GM03348 (cell line): Measurements from ENCODE around the gene IFI27L1.
A peak's percentile ranks its signal among the peaks of the same experiment; 100 is the strongest.
"Not testable (repeated sequence)": the region's sequence is repeated elsewhere in the genome, so short reads cannot be mapped to it uniquely, and the experiment has no call there.

Source experiments
- DNase-seq: peaks from one replicate; pipeline ENCODE4 v3.0.0; 2012; ENCODE audit warnings: low spot score

IFI27L1 gene

DNA sequence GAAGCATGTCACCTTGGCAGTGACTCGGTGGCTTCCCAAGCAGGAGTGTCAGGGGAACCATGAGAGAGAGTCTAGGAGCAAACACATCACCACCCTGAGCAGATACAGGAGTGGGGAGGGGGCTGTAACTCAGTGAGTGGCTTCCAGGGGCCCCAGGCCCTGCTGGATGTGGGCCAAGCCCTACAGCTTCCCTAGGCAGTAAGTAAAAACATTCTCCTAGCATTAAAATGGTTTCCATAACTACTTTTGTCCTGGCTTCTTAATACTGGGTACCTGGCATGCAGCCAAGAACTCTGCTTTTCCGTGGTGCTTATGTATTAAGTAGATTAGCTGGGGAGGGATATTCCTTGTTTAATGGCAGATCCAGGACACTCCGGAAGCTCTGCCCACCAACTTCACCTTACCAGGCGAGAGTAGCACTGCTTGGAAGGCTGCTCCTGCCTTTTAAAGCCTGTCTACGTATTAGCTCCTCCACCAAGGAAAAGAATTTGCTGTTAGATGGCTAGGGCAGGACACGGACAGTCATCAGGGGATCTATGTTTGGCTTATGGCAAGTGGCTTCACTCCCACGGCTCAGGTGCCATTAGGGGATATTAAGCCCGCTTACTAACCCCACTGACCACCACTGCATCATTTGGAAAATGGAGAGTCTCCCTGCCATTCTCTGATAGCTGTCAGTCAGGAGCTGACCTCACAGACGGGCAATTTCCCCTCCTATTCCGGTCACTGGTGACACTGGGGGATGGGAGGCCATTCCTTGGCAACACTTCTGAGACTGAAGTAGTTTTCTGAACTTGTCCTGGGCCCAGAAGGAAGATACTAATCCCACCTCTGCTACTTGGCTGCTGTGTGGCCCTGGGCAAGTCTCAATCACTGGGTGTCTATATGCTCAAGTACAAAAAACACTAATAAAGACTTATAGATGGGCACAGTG is 32.2 kb upstream of the IFI27L1 start:
- DNase-seq, result no peak

DNA sequence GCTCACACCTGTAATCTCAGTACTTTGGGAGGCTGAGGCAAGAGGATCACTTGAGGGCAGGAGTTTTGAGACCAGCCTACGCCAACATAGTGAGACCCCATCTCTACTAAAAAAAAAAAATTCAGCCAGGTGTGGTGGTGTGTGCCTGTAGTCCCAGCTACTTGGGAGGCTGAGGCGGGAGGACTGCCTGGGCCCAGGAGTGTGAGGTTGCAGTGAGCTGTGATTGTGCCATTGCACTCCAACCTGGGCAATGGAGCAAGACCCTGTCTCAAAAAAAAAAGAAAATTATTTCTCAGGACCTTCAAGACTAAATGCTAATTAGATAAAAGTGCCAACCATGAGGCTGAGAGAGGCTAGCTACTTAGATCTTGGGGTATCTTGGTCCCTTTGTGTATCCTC is 31.5 kb upstream of the IFI27L1 start:
- no peak for DNase-seq

DNA sequence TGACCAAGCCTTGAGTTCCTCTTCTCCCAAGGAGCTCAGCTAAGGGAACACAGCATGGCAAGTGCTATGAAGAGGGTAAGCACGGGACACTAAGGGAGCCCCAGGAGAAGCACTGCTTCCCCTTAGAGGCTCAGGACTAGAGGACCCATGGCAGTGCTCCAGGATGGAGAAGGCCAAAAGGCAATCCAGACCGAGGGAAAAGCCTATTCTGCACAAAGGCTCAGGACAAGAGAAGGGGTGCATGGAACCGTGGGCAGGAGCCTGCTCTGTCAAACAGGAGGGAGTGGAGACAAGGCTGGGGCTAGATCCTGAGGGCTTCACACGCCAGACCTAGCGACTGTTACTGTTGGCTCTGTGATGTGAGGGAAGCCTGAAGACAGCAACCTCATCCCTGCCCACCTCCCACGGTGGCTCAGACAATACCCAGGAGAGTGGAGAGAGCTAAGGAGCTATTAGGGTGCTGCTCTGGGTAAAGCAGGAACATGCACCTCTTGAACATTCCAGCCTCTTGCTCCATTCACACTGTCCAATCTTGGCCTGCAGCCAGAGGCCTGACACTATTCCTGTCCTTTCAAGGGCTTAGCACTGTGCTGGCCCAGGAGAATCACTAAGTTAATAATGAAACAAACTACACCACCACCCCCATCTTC is 30.8 kb upstream of the IFI27L1 start:
- no peak for DNase-seq

DNA sequence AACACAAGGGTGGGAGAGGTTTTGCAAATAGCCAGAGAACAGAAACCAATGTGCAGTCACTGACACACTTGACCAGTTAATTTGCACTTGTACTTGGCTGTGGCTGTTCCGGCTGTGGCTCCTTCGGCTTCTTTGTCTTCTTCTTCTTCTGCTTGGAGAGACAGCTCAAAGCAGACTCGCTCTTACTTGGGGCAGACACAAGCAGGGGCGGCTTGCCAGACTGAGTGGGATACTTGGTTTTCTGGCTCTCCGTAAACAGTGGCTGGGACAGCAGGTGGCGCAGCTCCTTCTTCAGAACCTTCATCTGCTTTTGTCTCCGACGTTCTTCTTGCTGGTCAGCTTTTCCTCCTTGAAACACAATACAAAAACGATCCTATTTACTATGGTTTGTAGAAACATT is 30.0 kb upstream of the IFI27L1 start:
- DNase-seq, result peak; percentile 50

DNA sequence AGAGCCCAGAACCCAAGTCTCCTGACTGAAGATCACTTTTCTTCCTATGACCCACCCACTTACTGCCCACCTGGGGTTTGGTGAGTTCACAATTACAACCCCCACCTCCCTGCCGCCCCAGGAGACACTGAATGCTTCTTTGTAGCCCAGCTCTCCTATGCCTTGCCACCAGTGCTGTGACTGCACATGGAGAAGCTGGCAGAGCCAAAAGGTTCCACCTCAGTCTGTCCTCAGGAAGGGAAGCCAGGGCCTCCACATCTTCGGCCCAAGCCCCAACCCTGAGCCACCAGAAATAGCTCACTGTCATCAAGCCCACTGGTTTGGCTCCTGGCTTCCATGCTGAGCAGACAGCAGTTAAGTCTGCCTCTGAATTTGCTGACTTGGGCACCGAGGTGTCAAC is 29.3 kb upstream of the IFI27L1 start:
- no peak for DNase-seq

DNA sequence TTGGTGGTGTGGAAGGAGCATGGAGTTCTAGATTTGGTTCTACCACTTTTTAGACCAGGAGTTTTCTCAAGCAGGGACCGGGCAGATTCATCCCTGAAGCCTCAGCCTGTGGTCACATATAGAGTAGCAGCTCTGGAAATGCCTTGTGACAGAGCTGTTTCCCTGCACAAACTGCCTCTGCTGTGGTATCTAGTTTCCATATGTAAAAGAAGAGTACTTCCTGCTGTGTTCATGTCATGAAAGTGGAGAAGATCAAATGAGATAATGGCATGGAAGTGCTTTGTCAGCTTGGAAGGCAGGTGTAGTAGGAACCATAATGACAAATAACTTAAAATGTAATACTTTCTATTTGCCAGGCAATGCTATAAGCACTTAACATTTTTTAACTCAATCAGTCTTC is 28.9 kb upstream of the IFI27L1 start:
- DNase-seq, result no peak

DNA sequence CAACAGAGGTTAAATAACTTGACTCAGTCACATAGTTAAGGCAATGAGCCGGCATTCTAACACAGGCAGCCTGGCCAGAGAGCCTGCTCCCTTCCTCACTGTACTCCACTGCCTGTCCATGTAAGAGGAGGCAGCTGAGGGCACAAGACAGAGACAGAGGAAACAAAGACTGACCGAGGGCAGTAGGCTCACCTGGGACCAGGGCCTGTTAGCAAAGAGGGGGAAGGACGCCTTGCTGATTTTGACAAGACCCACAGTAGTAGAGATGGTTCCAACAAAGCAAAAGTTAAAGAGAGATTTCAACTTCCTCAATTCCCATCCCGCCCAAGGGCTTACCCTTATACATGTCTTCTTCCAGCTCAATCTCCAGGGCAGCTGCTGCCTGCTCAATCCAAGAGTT is 28.4 kb upstream of the IFI27L1 start:
- no peak for DNase-seq

DNA sequence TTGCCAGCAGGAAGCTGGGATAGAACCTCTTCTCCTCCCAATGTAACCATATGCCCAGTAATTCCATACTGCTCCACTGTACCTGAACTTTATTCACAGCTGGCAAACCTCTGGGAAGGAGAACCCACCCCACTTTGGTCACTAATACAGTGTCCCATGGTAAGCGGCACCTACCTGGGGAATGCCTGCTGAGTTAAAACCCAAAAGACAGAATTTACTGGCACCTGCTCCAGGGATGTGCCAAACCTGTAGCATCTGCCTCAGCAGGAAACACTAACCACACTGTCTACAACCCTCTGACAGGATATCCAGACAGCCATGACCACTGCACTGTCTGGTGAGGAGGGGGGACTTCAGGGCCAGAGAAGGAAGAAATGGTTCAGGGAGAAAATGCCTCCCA is 26.7 kb upstream of the IFI27L1 start:
- DNase-seq, result no peak

DNA sequence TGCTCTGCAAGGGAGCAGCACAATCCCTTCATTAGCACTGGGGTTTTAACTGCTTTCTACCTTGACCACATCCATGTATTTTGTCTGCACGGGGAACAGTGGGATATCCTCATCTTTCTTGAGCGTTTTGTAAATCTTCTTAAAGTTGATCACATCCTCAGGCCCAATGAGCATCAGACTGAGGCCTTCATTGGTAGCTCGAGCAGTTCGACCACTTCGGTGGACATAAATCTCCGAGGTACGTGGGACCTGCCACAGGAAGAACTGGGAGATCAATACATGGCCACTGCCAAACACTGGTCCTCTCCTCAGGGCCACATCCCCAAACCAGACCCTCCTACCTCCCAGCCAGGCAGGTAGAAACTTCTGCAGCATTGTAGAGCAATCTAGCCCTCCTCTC is 26.2 kb upstream of the IFI27L1 start:
- no peak for DNase-seq

DNA sequence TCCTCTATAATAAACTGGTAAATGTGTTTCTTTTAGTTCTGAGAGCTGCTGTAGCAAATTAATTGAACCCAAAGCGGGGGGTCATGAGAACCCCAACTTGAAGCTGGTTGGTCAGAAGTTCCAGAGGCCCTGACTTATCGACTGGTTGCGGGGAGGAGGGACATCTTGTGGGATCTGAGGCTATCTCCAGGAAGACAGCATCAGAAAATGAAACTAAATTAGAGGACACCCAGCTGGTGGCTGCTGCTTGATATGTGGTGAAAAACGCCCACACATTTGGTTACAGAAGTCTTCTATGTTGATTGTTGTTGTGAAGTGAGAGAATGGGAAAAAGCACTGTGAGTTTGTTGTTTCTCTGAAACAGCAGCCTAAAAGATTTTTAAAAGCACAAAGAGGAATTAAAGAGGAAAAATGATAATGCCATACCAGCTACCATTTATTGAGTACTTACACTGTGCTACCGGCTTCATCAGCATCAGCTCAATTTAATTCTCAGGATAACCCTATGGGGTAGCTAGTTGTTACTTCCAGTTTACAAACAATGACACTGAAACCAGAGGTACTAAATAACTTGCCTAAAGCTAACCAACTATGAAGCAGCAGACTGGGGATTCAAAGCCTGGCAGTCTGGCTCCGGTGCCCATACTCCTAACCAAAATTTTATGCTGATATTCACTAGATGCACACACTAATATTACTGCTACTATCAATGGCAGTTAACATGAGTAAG is 24.4 kb upstream of the IFI27L1 start:
- DNase-seq, result no peak

DNA sequence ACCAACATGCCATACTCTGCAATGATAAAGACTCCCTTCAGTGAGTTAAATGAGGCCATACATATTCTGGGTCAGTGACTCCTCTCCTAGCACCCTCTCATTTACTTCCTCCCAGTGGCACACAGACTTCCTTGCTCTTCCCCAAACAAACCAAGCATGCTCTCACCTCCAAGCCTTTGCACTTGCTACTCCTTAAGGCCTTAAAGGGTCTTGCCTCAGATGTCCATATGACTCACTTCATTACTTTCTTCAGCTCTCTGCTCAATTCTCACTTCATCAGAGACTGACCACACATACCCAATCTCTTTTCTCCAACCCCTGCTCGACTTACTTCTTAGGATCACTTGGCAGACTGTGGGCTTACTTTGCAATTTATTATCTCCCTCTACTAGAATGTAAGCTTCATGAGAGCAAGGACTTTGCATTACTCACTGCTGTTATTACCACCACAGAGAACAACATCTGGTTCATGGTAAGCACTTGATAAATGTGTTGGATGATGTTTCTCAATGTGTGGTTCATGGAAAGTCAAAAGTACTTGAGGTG is 22.9 kb upstream of the IFI27L1 start:
- no peak for DNase-seq

DNA sequence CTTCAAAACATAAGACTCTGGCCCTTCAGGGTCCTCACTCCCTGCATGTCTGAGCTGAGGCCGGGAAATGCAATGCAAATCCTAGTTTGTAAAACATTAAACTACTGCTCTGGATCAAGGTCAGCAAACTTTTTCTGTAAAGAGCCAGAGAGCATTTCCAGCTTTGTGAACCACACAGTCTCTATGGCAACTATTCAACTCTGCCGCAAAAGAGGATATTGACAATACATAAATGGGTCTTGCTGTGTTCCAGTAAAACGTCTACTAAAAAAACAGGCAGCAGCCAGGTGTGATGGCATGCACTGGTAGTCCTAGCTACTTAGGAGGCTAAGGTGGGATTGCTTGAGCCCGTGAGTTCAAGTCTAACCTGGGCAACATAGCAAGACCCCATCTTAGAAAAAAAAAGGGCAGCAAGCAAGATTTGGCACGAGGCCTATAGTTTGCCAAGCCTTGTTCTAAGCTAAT is 22.4 kb upstream of the IFI27L1 start:
- DNase-seq, result no peak

DNA sequence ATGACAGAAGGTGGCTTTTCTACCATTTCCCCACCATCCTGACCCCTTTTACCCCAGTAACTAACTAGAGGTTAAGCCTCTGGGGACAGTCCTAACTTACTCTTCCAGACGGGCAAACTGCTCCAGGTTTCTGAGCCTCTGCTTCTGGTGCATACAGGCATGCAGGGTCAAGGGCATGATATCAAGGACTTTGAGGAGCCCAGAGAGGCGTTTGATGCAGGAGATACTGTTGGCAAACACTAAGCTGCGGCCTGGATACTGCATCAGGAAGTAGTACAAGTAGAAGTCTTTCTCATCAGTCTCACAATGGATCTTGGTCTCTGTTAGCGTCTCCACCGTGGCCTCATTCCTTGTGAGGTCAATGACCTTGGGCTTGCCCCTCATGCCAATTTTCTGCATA is 21.1 kb upstream of the IFI27L1 start:
- no peak for DNase-seq

DNA sequence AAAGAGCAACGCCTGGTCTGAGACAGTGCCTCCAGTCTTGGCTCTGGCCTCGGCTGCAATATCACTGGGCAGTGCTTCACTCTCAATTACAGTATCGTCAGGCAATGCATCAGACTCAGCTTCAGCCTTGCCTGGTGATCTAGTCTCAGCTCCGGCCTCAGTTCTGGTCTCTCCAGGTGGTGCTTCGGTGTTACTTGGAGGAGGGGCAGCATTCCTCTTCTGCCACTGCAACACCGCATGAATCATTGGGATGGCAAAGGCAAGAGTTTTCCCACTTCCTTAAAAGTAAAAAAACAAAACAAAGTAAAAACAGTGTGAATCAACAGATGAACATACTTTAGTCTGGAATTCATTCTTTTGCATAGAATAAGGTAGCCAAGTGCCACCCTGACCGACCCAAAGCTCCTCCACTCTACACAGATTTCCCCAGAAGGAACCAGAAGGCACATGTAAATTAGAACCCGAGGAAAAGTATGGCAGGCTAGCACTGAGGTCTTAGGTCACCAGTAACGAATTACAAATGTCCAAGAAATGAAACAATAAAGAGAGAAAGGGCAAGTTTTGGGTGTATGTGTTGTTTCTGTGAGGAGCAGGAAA is 18.7 kb upstream of the IFI27L1 start:
- peak; percentile 43 for DNase-seq

DNA sequence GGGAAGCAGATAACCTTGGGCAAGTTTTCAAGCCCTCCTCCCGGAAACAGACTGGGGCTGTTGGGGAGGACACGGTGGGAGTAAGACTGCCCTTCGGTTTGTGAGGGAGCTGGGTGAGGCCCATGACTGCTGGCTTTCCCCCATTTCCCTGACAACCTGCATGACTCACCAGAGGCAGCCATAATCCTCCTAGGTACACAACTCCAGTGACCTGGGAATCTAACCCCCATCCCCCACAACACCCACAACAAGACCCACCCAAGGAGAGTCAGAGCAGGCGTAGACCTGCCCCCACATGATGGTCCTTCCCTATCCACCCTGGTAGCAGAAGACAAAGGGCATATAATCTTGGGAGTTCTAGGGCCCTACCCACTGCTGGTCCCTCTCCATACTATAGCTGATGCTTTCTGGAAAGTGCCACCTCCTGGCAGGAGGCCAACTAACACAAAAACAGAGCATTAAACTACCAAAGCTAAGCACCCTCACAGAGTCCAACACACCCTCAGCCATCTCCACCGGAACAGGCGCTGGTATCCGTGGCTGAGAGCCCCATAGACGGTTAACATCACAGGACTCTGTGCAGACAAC is 14.9 kb upstream of the IFI27L1 start:
- no peak for DNase-seq

DNA sequence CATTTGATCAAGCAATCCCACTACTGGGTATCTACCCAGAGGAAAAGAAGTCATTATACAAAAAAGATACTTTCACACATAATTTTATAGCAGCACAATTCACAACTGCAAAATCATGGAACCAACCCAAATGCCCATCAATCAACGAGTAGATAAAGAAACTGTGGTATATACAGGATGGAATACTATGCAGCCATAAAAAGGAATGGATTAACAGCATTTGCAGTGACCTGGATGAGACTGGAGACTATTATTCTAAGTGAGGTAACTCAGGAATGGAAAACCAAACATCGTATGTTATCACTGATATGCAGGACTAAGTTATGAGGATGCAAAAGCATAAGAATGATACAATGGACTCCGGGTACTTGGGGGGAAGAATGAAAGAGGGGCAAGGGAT is 9.0 kb upstream of the IFI27L1 start:
- DNase-seq, result not testable (repeated sequence)

DNA sequence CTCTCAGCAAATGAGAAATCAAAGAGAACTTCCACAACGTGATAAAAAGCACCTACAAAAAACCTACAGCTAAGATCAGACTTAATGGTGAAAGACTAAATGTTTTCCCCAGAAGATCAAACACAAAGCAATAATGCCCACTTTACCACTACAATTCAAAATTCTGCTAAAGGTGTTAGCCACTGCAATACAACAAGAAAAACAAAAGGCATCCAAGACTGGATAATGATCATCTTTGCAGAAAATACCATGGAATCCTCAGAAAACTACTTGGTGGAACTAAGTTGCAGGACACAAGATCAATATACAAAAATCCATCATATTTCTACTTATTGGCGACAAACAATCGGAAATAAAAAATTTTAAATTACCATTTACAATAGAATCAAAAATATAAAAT is 6.6 kb upstream of the IFI27L1 start:
- no peak for DNase-seq

DNA sequence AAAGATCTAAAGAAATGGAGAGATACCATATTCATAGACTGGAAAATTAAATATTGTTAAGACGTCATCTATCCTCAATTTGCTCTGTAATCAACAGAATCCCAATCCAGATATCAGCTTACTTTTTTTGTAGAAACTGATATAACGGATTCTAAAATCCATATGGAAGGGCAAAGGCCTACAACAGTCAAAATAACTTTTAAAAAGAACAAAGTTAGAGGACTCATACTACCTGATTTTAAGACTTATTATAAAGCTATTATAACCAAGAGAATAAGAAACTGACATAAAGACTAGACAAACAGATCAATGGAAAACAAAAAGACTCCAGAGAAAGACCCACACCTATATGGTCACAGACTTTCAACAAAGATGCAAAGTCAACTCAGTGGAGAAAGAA is 6.1 kb upstream of the IFI27L1 start:
- DNase-seq, result no peak

DNA sequence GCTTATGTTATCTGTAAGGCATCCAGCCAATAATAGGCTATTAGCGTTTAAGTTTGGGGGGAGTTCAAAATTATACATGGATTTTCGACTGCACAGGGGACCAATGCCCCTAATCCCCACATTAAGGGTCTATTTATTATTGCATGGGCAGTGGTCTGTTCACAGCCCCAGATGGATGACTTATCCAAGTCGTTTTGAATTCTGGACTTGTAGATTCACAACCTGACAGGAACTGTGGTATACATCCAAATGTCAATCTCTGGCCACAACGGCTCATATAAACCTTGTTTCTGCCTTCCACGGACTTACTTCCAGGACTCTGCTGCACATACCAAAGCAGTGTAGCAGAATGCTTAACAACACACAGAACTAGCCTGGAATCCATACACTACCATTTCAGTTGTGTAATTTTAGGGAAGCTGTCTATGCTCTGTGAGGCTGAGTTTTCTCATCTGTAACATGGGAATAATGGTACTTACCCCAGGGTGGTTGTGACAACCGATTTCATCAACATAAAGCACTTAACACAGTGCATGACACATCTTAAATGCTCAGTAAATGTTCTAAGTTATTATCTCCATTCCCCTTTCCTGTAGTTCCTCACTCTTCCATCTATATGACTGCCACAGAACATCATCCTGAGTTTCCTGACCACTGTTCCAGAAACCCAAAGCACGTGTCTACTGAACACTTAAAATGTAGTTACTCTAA is 3.8 kb upstream of the IFI27L1 start:
- DNase-seq, result no peak

DNA sequence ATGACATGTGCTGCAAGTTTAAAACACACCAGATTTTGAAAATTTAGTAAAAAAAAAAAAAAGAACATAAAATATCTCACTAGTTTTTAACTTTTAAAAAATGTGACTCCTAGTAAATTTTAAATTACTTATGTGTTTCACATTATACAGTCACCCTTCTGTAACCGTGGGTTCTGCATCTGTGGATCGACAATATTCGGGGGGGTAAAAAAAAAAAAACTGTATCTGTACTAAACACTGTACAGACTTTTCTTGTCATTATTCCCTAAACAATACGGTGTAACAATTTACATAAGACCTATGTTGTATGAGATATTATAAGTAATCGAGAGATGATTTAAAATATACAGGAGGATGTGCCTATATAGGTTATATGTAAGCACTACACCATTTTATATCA is 3.3 kb upstream of the IFI27L1 start:
- DNase-seq, result no peak
